HUES48 (cell line): Measurements from ENCODE around the gene PTPRN2.

Experiments
- H3K27ac ChIP-seq: one replicate; pipeline ENCODE4 v1.7.0; 2013; ENCODE audit warnings: low read depth, low read length, inconsistent platforms
- H3K27me3 ChIP-seq: 2 replicates; pipeline ENCODE4 v1.6.1; 2013; ENCODE audit warnings: mild to moderate bottlenecking, low read length; ENCODE audit not compliant: control insufficient read depth, insufficient read depth
- H3K36me3 ChIP-seq: 2 replicates; pipeline ENCODE4 v1.6.1; 2013; ENCODE audit warnings: low read length; ENCODE audit not compliant: control insufficient read depth, insufficient read depth
- H3K4me1 ChIP-seq: 2 replicates; pipeline ENCODE4 v1.6.1; 2013; ENCODE audit warnings: mild to moderate bottlenecking, low read length; ENCODE audit not compliant: control insufficient read depth, insufficient read depth
- H3K4me3 ChIP-seq: 2 replicates; pipeline ENCODE4 v1.5.1; 2013; ENCODE audit warnings: mild to moderate bottlenecking, low read depth, low read length
- H3K9ac ChIP-seq: 2 replicates; pipeline ENCODE4 v1.6.1; 2013; ENCODE audit warnings: mild to moderate bottlenecking, low read depth, low read length, moderate library complexity
- H3K9me3 ChIP-seq: 2 replicates; pipeline ENCODE4 v1.6.1; 2013; ENCODE audit warnings: low read length; ENCODE audit not compliant: control insufficient read depth, insufficient read depth

The PTPRN2 gene

DNA sequence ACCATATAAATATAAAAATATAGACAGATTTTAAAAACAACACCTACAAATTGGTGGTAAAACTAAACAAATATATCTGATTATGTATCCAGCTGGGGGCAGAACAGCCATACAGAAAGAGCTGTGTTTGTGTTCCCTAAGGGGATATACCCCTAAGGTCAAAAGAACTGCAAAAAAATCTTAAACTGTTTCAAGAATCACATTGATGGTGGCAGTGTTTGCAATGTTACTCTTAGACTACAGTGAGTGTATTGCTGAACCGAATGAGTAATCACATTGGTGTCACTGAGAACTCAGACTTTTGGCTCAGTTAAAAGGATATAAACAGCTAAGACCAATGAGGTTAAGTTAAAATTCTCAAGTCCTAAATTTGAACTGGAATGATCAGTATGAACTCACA, 27.1 kb upstream of the PTPRN2 start:
- Histone ChIP-seq H3K27ac (no peak overlapping the region), H3K27me3 (no peaks in the 10 kb centered on the region), H3K36me3 (peaks cover 25% of the 10 kb centered on the region), H3K4me1 (peaks cover 29% of the 10 kb centered on the region), H3K9me3 (no peaks in the 10 kb centered on the region), H3K4me3 (no peak overlapping the region), H3K9ac (no peak overlapping the region)

GRCh38 chr7:158613481-158613880, 25.9 kb upstream of the PTPRN2 start:
- H3K4me1 ChIP-seq = peaks cover 26% of the 10 kb centered on the region
- peaks cover 29% of the 10 kb centered on the region for H3K36me3 ChIP-seq
- no peak overlapping the region for H3K9ac ChIP-seq
- no peaks in the 10 kb centered on the region for H3K27me3 ChIP-seq
- no peak overlapping the region for H3K4me3 ChIP-seq
- no peaks in the 10 kb centered on the region for H3K9me3 ChIP-seq
- H3K27ac ChIP-seq = no peak overlapping the region

DNA sequence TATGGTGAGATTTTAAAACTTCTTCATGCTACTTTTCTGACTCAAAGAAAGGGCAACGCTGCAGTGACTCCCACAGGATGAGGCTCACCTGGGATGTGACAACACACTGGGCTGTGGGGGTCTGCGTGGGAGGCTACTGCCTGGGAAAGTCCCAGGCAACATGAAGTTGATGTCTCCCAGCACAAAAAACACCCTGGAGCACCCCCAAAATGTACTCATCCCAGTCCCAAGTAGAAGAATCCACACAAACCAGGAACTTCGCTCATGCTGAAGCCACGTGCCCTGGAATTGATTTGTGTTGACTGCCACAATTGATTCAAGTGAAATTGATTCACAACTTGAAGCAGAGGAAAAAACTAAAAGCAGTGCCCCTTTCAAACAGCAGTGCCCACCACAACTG, 24.9 kb upstream of the PTPRN2 start:
- no peaks in the 10 kb centered on the region for H3K9me3 ChIP-seq
- H3K36me3 ChIP-seq = peaks cover 38% of the 10 kb centered on the region
- no peaks in the 10 kb centered on the region for H3K27me3 ChIP-seq
- no peak overlapping the region for H3K9ac ChIP-seq
- no peak overlapping the region for H3K4me3 ChIP-seq
- H3K4me1 ChIP-seq = peaks cover 18% of the 10 kb centered on the region
- no peak overlapping the region for H3K27ac ChIP-seq

- Histone ChIP-seq H3K36me3 (peaks cover 48% of the 10 kb centered on the region), H3K27me3 (no peaks in the 10 kb centered on the region), H3K27ac (no peak overlapping the region), H3K4me3 (no peak overlapping the region), H3K4me1 (peaks cover 8% of the 10 kb centered on the region), H3K9ac (no peak overlapping the region), H3K9me3 (no peaks in the 10 kb centered on the region)
Measured at GRCh38 chr7:158611541-158611940, 23.9 kb upstream of the PTPRN2 start.

GRCh38 chr7:158609313-158609974, 21.8 kb upstream of the PTPRN2 start:
- Histone ChIP-seq H3K9ac (no peak overlapping the region), H3K27ac (no peak overlapping the region), H3K27me3 (no peaks in the 10 kb centered on the region), H3K4me1 (no peaks in the 10 kb centered on the region), H3K4me3 (no peak overlapping the region), H3K9me3 (no peaks in the 10 kb centered on the region), H3K36me3 (peaks cover 51% of the 10 kb centered on the region)

DNA sequence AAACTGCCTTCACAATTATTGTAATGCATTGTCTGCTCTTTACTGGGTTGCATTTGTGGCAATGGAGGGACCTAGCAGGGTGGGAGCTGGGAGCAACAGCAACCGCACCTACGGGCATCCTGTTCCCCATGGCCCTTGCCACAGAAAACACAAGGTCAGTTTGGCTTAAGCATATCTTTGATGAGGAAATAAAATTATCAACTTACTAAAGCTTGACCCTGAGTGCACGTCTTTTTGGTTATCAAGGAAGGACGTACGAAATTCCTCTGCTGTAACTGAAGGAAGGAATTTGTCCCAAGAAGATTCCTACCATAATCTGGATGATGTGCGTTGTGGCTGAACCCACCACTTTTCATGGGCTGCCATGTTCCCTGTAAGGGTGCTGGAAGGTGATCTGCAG, 19.9 kb upstream of the PTPRN2 start:
- no peaks in the 10 kb centered on the region for H3K4me1 ChIP-seq
- no peak overlapping the region for H3K27ac ChIP-seq
- H3K36me3 ChIP-seq = peaks cover 46% of the 10 kb centered on the region
- no peaks in the 10 kb centered on the region for H3K9me3 ChIP-seq
- H3K4me3 ChIP-seq = no peak overlapping the region
- no peaks in the 10 kb centered on the region for H3K27me3 ChIP-seq
- H3K9ac ChIP-seq = no peak overlapping the region

DNA sequence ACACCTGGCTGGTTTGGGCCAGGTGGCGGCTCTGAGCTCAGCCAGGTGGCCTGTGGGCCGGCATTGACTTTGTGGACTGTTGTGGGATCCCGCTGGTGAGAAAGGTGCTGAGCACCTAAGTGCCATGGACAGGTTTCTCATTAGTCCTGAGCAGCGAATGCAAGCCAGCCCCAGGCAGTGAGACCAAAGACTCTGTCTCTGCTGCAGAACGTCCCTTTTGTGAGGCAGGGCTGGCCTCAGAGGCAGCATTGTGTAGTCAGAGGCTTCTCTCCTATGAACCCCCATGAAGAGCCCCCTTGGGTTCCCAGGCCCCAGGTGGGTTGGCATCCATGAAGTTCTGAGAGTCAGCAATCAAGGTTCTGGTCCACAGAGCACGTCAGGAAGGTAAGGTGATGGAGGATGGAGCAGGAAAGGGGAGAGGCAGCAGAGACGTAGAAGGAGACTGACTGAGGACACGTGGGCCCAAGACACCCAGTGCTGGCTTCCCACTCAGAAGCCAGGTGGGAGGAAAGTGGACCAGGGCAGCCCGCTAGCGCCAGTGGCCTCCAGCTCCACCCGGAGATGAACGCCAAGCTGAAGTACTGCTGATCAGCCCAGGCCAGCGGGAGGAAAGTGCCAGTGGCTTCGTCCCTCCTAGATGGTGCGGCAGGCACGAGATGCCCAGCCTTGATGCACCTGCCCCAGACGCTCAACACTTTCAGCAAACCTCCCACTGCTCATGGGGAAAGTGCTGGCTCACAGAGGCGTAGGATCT, 19.2 kb upstream of the PTPRN2 start:
- Histone ChIP-seq H3K9me3 (no peaks in the 10 kb centered on the region), H3K27me3 (no peaks in the 10 kb centered on the region), H3K4me1 (no peaks in the 10 kb centered on the region), H3K4me3 (no peak overlapping the region), H3K9ac (no peak overlapping the region), H3K27ac (no peak overlapping the region), H3K36me3 (peaks cover 43% of the 10 kb centered on the region)

DNA sequence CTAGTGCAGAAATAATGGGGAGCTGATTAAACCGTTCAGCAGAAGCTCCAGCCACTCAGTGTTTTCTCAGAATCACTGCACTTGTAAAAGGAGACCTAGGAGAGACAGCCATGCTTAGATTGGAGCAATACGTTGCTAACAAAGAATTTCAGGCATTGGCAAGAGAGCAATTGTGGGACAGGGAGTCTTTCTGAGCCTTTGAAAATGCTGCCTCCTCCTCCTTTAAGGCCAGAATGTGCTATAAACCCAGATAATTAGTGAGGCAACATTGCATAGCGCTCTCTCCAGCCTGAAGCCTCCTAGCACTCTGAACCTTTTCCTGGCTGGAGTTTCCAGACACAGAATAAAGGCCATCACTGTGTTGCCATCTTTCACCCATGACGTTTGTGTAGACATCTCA, 18.5 kb upstream of the PTPRN2 start:
- no peak overlapping the region for H3K9ac ChIP-seq
- no peak overlapping the region for H3K4me3 ChIP-seq
- H3K36me3 ChIP-seq = peaks cover 37% of the 10 kb centered on the region
- H3K4me1 ChIP-seq = no peaks in the 10 kb centered on the region
- H3K27me3 ChIP-seq = no peaks in the 10 kb centered on the region
- H3K27ac ChIP-seq = no peak overlapping the region
- H3K9me3 ChIP-seq = no peaks in the 10 kb centered on the region

DNA sequence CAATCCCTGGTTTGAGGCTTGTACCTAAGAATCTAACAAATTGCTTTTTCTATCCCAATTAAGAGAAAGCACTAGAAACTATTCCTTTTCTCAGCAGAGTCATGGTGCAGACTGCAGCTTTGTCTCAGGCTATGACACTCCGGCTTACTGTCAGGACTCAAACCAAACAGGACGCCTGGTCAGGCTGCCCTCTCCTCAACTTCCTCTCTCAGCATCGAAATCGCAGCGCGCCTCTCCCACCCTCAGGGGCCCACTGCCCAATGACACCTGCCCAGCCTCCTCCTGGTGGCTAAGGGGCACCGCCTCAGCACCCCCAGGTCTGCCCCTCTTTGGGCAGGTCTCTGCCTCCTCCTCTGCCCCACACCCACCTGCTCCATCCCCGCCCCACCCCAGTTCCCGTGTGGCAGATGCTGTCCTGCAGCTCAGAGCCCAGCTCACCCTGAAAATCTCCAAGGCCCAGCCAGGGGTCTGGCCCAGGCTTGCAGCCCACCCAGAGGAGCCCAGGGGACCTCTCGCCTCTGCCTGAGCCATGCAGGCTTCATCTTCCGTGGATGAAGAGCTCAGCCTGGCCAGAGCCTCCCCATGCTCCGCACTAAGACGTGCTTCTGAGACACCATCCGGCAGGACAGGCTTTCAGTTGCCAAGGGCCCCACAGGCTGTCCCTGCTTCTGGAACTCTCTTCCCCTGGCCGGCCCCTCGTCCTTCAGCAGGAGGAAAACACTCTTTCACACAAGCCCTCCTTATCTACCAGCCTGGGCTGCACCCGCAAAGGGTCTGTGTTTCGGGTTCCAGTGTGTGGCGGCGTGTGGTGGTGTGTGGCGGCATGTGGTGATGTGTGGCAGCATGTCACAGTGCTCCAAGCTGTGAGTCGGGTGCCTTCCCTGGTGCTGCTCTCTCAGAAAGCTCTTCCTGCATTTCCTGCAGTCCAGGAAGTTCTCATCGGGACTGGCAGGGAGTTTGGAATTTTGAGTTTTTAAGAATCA, 16.4 kb upstream of the PTPRN2 start:
- peaks cover 27% of the 10 kb centered on the region for H3K36me3 ChIP-seq
- no peaks in the 10 kb centered on the region for H3K4me1 ChIP-seq
- no peak overlapping the region for H3K9ac ChIP-seq
- no peak overlapping the region for H3K27ac ChIP-seq
- H3K9me3 ChIP-seq = no peaks in the 10 kb centered on the region
- no peak overlapping the region for H3K4me3 ChIP-seq
- H3K27me3 ChIP-seq = no peaks in the 10 kb centered on the region

DNA sequence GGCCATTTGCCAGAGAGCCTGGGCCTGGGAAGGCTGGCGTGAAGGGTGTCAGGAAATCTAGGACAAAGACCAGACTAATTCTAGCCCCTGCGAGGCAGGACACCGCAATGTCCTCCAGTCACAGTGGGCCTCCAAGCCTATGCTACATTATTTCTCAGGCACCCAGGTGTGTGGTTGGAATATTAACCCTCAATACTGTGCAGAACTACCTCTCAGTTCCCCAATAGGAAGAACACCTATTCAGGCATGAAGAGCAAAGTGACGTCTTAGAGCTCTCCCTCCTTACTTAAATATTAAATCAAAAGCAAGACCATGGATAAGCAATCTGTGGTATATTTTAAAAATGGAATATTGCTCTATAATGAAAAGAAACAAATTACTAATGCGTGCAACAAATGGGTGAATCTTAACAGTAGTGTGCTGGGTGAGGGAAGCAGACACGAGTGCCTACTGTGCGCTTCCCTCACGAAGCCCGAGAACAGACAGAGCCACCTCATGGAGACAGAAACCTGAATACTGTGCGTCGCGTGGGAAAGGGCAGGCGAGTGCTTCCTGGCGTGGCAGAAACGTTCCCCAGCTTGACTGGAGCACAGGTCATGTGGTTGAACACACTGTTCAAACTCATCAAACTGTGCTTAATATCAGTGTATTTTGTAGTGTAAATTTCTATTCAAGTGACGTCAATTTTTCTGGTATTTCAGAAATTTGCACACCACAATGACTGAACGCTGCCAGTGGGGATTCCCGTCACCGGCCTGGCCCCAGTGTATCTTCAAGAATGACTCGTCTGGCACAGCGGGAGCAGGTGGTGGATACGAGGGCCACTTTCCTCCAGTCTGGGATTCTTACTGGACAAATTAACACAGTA, 15.5 kb upstream of the PTPRN2 start:
- H3K27ac ChIP-seq = no peak overlapping the region

More for the DNA sequence above, 15.5 kb upstream of the PTPRN2 start:
- no peaks in the 10 kb centered on the region for H3K9me3 ChIP-seq
- no peak overlapping the region for H3K4me3 ChIP-seq
- H3K9ac ChIP-seq = no peak overlapping the region
- H3K4me1 ChIP-seq = no peaks in the 10 kb centered on the region
- H3K36me3 ChIP-seq = peaks cover 22% of the 10 kb centered on the region
- H3K27me3 ChIP-seq = no peaks in the 10 kb centered on the region
